NCI-H510A treated with DMSO at 0.1 percent for 48 hours (cell line): ENCODE results near the gene TULP3.

Experiments used
- DNase-seq: peaks from one replicate; lab custom pipeline; 2025; lab: John Stamatoyannopoulos, UW

Gene TULP3

DNA sequence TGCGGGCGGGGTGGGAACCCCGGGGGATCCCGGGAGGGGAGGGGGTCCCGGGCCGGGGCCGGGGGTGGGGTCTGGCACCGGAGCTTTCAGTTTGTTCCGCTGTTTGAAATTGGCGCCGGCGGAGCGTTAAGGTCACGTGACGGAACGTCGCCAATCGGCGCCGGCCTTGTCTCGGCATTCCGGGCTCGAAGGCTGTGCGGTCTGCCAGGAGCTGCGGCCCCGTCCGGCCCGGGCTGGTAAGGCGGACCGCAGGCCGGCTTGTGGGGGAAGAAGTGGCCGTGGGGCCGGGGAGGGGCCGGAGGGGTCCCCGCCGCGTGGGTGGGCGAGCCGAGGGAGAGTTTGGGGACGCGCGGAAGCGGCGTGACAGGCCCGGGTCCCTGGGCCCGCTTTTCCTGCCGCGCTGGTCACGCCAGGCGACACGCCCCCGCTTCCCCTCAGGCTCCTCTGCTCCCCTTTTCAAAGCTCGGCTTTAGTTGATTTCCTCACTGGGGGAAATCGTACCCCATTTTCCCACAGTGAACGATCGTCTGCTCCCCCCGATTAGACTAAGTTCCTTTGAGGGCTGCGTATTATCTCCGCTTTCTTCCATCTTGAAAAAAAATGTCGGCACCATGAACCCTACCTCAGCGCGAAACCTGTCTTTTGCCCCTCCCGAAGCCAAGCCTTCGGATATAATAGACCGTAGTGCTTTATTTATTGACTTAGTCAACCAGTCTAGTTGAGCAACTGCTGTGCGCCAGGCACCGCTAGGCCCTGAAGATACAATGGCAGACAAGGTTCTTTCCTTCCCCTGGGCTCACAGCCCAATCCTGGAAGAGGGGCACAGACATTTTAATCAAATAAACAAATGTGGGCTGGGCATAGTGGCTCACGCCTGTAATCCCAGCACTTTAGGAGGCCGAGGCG, 13.4 kb upstream of the TULP3 start, which contains the start of the genes FOXM1 and RHNO1:
TSS of gene FOXM1 (minus strand) at position 128 of the 906 bp plus-strand sequence. CDS start 2,696 bp downstream, outside the sequence.
TSS of gene RHNO1 (plus strand) at position 177 of the 906 bp plus-strand sequence. CDS start 8,144 bp downstream, outside the sequence.
- DNase-seq: peak; percentile 77

DNA sequence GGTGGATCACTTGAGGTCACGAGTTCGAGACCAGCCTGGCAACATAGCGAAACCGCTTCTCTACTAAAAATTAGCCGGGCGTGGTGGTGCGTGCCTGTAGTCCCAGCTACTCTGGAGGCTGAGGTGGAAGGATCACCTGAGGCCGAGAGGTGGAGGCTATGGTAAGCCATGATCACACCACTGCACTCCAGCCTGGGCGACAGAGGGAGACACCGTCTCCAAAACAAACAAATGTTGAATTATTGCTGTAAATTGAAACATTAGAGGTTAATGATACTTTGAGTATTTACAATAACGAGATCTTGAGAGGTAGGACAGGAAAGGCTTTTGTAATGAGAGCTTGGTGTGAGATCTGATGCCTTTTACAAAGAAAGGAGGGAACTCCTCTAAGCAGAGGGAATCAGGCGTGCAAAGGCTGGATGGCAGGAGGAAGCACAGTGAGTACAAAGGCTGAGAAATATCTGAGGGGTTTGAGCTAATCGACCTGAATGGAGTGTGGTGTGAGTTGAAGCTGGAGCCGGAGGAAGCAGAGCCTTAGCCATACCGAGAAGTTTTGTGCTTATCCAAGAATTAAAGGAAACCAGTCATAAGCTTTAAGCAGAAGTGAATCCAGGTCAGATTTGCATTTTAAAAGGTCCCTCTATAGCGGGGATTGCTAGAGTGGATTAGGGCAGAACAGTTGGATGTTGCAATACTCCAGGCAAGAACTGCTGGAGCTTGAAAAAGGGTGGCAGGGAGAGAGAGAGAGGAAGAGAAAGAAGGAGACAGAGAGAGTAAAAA, 12.5 kb upstream of the TULP3 start:
- peak; percentile 96 for DNase-seq

GRCh38 chr12:2879853-2880252, 10.8 kb upstream of the TULP3 start:
- DNase-seq: no peak

- DNase-seq: no peak
Observed at GRCh38 chr12:2884810-2885209, 5.9 kb upstream of the TULP3 start.

GRCh38 chr12:2886768-2887450, 3.8 kb upstream of the TULP3 start:
- no peak for DNase-seq

DNA sequence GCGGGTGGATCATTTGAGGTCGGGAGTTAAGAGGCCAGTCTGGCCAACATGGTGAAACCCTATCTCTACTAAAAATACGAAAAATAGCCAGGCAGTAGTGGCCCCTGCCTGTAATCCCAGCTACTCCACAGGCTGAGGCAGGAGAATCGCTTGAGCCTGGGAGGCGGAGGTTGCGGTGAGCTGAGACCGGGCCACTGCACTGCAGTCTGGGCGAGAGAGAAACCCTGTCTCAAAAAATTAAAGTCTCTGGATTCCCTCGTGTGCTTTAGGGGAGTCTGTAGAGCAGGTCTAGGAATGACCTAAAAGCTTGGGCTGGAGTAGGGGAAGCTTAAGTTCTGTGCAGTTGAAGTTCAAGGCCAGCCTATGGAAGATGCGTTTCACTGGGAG, 697 bp upstream of the TULP3 start:
- DNase-seq: no peak

DNA sequence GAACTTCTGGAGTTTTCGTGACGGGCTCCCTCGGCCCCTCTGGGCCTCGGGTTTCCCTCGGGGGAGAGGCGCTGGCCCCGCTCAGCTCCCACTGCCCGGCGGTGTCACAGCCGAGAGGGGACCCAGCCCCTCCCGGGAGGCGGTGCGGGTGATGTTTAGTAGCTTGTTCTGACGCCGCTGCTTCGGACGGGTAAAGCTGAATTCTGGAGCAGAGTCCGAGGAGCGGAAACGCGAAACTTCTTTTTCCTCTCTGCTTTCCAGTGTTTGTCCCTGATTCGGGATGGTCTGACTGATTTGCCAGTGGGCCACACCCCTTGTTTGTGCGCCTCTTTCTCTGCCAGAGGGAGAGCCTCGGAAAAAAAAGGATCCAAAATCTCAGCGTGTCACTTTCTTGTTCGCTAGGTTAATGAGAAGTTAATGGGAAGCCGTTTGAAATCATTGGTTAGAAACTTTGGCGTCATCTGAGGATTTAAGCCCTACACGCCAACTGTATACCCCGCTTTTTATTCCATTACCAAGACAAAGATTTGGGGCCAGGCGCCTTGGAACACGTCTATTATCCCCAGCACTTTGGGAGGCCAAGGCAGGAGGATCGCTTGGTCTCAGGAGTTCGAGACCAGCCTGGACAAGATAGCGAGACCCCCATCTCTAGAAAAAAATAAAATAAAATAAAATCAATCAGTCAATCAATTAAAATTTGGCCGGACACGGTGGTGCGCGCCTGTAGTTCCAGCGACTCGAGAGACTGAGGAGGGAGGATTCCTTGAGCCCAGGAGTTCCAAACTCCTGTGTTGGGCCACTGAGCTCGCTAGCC, 756 bp downstream of the TULP3 start:
- no peak for DNase-seq

DNA sequence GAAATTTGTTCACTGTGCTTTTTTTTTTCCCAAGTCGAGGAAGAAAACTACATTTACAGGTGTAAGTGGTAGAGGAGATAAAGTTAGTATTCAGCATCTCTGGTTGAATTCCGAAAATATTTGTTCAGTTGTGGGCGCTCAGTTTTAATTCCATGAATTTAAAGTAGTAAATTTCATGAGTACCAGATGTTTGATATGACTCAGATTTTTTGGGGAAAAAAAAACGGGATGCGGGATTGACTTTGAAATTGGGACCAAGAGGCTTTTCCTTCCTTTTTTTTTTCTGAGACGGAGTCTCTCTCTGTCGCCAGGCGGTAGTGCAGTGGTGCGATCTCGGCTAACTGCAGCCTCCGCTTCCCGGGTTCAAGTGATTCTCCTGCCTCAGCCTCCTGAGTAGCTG, 1.6 kb downstream of the TULP3 start:
- no peak for DNase-seq

- DNase-seq: no peak
Observed at GRCh38 chr12:2893007-2893406, 2.3 kb downstream of the TULP3 start.

DNA sequence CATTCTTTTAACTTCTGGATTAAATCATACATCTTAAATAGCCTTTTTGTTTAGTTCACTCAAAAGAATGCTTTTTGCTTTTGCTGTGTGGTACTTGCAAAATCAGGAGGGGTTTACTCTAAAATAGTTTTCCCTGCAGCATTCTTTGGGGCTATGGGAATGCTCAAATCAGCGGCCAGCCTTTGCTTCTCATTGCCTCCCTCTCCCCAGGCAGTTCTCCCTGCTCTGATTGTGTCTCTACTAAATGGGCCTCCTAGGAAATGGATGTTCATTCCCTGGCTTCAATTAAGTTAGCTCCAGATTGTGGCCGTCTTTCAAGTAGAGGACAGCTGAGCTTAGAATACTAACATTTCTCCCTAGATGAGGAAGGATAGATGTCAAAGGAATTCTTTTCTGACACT, 4.4 kb downstream of the TULP3 start:
- no peak for DNase-seq

- no peak for DNase-seq
Observed at GRCh38 chr12:2895511-2895910, 4.8 kb downstream of the TULP3 start.

DNA sequence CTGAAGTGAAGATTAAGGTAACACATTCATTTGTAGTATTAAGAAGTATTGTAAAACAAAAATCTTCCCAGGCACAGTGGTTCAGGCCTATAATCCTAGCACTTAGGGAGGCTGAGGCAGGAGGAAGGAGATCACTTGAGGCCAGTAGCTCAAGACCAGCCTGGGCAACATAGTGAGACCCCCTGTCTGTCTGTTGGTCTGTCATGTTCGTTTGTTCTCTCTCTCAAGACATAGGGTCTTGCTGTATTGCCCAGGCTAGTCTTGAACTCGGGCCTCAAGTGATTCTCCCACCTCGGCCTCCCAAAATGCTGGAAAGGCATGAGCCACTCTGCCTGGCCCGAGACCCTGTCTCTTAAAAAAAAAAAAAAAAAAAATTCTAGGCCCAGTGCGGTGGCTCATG, 6.7 kb downstream of the TULP3 start:
- DNase-seq: no peak

GRCh38 chr12:2900642-2901041, 10.0 kb downstream of the TULP3 start:
- DNase-seq: no peak

DNA sequence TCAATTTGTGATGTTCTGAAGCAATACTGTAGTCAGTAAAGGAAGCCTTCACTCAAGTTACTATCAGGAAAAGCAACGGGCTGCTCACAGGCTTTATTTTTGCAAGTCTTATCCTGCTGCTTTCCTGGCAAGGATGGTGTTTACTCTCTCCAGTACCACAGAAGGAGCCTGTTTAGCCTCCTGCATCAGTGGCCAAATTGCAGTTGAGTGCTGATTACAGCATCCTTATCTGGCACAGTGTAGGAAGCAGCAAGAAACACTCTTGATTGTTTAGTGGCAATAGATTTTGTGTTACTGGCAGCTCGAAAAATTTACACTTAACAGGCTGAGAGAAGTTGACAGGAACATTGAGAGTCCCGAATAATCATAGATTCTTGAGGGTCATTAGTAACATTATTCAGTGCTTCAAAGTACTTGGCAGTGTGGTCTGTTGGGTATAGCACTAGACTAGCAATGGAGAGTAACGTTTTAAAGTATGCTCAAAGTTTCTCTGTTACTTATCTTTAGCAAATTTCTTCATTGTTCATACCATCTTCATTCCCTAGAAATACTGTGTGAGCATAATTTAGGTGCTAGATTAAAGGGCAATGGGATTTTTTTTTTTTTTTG, 11.7 kb downstream of the TULP3 start:
- no peak for DNase-seq

DNA sequence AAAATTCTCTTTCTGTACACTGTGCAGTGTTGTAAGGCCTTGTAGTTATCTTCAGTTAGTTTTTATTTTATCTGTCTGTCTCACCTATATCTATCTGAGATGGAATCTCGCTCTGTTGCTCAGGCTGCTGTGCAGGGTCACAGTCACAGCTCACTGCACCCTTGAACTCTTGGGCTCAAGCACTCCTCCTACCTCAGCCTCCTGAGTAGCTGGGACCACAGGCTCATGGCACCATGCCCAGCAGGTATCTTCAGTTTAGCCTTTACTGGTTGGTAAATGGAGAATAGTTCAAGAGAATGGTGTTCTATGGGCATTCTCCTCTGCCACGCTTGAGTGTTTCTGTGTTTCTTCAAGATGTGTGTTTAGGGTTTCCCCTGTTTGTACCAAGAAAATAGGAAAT, 13.6 kb downstream of the TULP3 start:
- no peak for DNase-seq

DNA sequence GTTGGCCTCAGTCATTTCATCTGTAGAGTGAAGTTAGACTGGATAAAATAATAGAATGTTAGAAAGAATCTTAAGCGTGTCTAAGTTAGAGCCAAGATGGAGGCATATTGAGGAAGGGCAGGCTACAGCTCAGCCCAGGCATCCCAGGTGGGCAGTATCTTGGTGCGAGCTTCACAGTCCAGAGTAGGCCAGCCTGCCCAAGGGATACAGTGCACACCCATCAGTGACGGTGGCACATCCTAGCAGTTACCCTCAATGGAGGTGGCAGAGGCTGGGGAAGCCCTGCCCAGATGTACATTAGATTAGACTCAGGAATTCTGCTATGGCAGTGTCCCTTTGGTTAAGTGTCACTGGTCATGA, 21.5 kb downstream of the TULP3 start:
- DNase-seq: no peak

- no peak for DNase-seq
Observed at GRCh38 chr12:2919249-2919648, 28.6 kb downstream of the TULP3 start.

DNA sequence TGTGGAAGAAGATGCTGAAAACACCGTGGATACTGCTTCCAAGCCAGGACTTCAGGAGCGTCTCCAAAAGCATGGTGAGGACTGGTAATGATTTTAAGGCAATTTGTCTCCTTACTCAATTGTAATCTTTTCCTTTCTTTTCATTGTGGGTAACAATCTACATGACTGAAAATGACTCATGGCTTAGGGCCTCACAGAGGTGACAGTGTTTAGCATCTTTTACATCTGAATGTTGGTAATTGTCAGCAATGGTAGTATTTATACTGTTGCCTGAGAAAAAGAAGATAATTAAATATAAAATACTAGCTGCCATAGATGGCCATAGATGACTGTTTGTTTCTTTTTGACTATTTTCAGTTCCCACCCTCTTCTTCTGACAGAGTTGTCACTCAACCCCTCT, 31.6 kb downstream of the TULP3 start:
- DNase-seq: no peak

DNA sequence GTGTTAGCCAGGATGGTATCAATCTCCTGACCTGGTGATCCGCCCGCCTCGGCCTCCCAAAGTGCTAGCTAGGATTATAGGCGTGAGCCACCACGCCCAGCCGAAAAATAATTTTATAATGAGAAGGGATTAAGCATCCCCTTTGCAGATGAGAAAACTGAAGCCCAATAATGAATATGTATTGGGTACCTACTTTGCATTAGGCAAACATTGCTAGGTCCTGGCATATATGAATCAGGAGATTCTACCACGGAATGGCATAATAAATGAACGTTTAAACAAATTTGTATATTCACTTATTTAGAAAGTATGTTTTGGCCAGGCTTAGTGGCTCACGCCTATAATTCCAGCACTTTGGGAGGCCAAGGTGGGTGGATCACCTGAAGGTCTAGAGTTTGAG, 32.4 kb downstream of the TULP3 start:
- no peak for DNase-seq

GRCh38 chr12:2924019-2924418, 33.3 kb downstream of the TULP3 start:
- DNase-seq: no peak

- DNase-seq: no peak
Observed at GRCh38 chr12:2925322-2925995, 34.8 kb downstream of the TULP3 start.
